Neural cell (in vitro differentiated cells): ENCODE data around the gene ACRV1. TPM values are rescaled to one million over a fixed set of nuclear protein-coding genes. Genes with fewer than 3 reads are reported as not detected.

Experiments used
- H2AFZ ChIP-seq: fragments of 200-600, 300-800 bp; sonication (generic), shearing (Covaris generic); 2 replicates; pipeline ENCODE4 v1.6.0; 2014; ENCODE audit warnings: low read depth, mild to moderate bottlenecking, antibody characterized with exemption, low read length, moderate library complexity
- H3F3A ChIP-seq: fragments of 200-600 bp; shearing (Covaris generic); 2 replicates; pipeline ENCODE4 v1.6.1; 2016; ENCODE audit warnings: mild to moderate bottlenecking, moderate library complexity, mixed read lengths, antibody characterized with exemption, low read length; ENCODE audit not compliant: insufficient read depth, poor library complexity, severe bottlenecking
- H3K27ac ChIP-seq: fragments of 200-600, 300-800 bp; sonication (generic), shearing (Covaris generic); 2 replicates; pipeline ENCODE4 v1.5.1; 2014; ENCODE audit warnings: mild to moderate bottlenecking, low read length, moderate library complexity
- H3K27me3 ChIP-seq: fragments of 300-800, 200-600 bp; sonication (generic), shearing (Covaris generic); 2 replicates; pipeline ENCODE4 v1.6.0; 2014; ENCODE audit warnings: mild to moderate bottlenecking, low read depth, low read length, moderate library complexity; ENCODE audit not compliant: insufficient read depth
- H3K36me3 ChIP-seq: fragments of 300-800, 200-600 bp; sonication (generic), shearing (Covaris generic); 2 replicates; pipeline ENCODE4 v1.5.1; 2014; ENCODE audit warnings: mild to moderate bottlenecking, antibody characterized with exemption, low read length, moderate library complexity; ENCODE audit not compliant: insufficient read depth
- H3K4me2 ChIP-seq: fragments of 300-800, 200-600 bp; sonication (generic), shearing (Covaris generic); 2 replicates; pipeline ENCODE4 v1.6.0; 2014; ENCODE audit warnings: mild to moderate bottlenecking, low read length
- H3K4me3 ChIP-seq: fragments of 300-800, 200-600 bp; sonication (generic), shearing (Covaris generic); 2 replicates; pipeline ENCODE4 v1.5.1; 2014; ENCODE audit warnings: mild to moderate bottlenecking, low read length, moderate library complexity
- H3K79me2 ChIP-seq: fragments of 200-600 bp; shearing (Covaris generic); replicated peaks from 2 replicates; pipeline ENCODE4 v1.6.0; 2014; ENCODE audit warnings: mild to moderate bottlenecking, low read length, moderate library complexity; ENCODE audit not compliant: insufficient read depth
- H3K9ac ChIP-seq: fragments of 300-800, 200-600 bp; sonication (generic), shearing (Covaris generic); 2 replicates; pipeline ENCODE4 v1.6.1; 2016; ENCODE audit warnings: mild to moderate bottlenecking, low read length, mixed read lengths
- H3K9me2 ChIP-seq: fragments of 200-600 bp; shearing (Covaris generic); 2 replicates; pipeline ENCODE4 v1.6.1; 2016; ENCODE audit warnings: mild to moderate bottlenecking, low read length, mixed read lengths; ENCODE audit not compliant: insufficient read depth
- H3K9me3 ChIP-seq: fragments of 200-600, 300-800 bp; sonication (generic), shearing (Covaris generic); 2 replicates; pipeline ENCODE4 v1.6.1; 2016; ENCODE audit warnings: mild to moderate bottlenecking, mixed run types, low read length, moderate library complexity, mixed read lengths
- H4K20me1 ChIP-seq: fragments of 200-600 bp; shearing (Covaris generic); 2 replicates; pipeline ENCODE4 v1.6.1; 2016; ENCODE audit warnings: mild to moderate bottlenecking, mixed run types; ENCODE audit not compliant: insufficient read depth
- EP300 ChIP-seq: fragments of 450-650 bp; conservative IDR thresholded peaks from 2 replicates; pipeline ENCODE4 v1.6.1; 2014; ENCODE audit warnings: antibody characterized with exemption, mild to moderate bottlenecking, moderate library complexity; ENCODE audit not compliant: poor library complexity, severe bottlenecking
- EZH2 ChIP-seq: fragments of 200-600, 300-800 bp; shearing (Covaris generic), sonication (generic); IDR thresholded peaks from 2 replicates; pipeline ENCODE4 v1.6.1; 2014; ENCODE audit warnings: antibody characterized with exemption, low read length, borderline replicate concordance, mild to moderate bottlenecking; ENCODE audit not compliant: insufficient read depth, poor library complexity, severe bottlenecking
- MXI1 ChIP-seq: fragments of 450-650 bp; conservative IDR thresholded peaks from 2 replicates; pipeline ENCODE4 v1.6.1; 2014; ENCODE audit warnings: antibody characterized with exemption, mild to moderate bottlenecking; ENCODE audit not compliant: poor library complexity, severe bottlenecking
- POLR2AphosphoS5 ChIP-seq: IDR thresholded peaks from 2 replicates; pipeline ENCODE4 v1.6.1; 2012
- RAD21 ChIP-seq: fragments of 450-650 bp; conservative IDR thresholded peaks from 2 replicates; pipeline ENCODE4 v1.6.1; 2014; ENCODE audit warnings: antibody characterized with exemption, mild to moderate bottlenecking, moderate library complexity
- SMC3 ChIP-seq: fragments of 450-650 bp; conservative IDR thresholded peaks from 2 replicates; pipeline ENCODE4 v1.6.1; 2014; ENCODE audit warnings: antibody characterized with exemption, mild to moderate bottlenecking, moderate library complexity; ENCODE audit not compliant: poor library complexity
- TAF1 ChIP-seq: IDR thresholded peaks from 2 replicates; pipeline ENCODE4 v1.6.1; 2012; ENCODE audit warnings: low read depth
- polyA plus RNA-seq: library from polyadenylated mRNA; depleted of rRNA; stranded (reverse); fragments of >200 nt; gene quantifications from 2 replicates; pipeline ENCODE4 v1.2.3, GENCODE V29; 2014
- TF ChIP-seq, protein P1 (sequence below): fragments of 450-650 bp; IDR thresholded peaks from 2 replicates; pipeline ENCODE4 v1.5.1; 2014; ENCODE audit warnings: antibody characterized with exemption, mild to moderate bottlenecking, moderate library complexity; ENCODE audit not compliant: poor library complexity, severe bottlenecking
- TF ChIP-seq, protein P2 (sequence below): IDR thresholded peaks from 2 replicates; pipeline ENCODE4 v1.6.1; 2012; ENCODE audit warnings: borderline replicate concordance

Gene ACRV1
- polyA plus RNA-seq, 1 donor from 2014 or later, result 0.52 TPM

DNA sequence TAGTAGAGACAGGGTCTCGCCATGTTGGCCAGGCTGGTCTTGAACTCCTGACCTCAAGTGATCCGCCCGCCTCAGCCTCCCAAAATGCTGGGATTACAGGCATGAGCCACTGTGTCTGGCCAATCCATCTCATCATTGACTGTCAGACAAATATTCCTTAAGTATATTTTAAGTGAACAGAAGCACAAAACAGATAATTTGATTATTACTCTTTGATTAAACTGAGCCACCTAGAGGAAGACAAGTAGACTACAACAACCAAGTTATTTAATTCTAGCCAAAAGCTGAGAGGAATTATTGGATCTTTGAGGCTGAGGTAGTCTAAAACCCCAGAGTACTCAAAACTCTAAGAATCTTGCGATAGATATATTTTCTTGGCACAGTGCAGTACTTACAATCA lies 1.2 kb downstream of the ACRV1 start:
- Histone ChIP-seq H2AFZ (no peak overlapping the region), H3K9ac (no peak overlapping the region), H3K27me3 (no peaks in the 10 kb centered on the region), H4K20me1 (no peaks in the 10 kb centered on the region), H3K9me2 (no peaks in the 10 kb centered on the region), H3K79me2 (no peaks in the 10 kb centered on the region), H3K4me2 (no peak overlapping the region), H3K9me3 (no peaks in the 10 kb centered on the region), H3K4me3 (no peak overlapping the region), H3K36me3 (no peaks in the 10 kb centered on the region), H3F3A (no peaks in the 10 kb centered on the region), H3K27ac (no peak overlapping the region)
- TF ChIP-seq, protein P1, sequence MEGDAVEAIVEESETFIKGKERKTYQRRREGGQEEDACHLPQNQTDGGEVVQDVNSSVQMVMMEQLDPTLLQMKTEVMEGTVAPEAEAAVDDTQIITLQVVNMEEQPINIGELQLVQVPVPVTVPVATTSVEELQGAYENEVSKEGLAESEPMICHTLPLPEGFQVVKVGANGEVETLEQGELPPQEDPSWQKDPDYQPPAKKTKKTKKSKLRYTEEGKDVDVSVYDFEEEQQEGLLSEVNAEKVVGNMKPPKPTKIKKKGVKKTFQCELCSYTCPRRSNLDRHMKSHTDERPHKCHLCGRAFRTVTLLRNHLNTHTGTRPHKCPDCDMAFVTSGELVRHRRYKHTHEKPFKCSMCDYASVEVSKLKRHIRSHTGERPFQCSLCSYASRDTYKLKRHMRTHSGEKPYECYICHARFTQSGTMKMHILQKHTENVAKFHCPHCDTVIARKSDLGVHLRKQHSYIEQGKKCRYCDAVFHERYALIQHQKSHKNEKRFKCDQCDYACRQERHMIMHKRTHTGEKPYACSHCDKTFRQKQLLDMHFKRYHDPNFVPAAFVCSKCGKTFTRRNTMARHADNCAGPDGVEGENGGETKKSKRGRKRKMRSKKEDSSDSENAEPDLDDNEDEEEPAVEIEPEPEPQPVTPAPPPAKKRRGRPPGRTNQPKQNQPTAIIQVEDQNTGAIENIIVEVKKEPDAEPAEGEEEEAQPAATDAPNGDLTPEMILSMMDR, result no peak
- TF ChIP-seq EZH2 (no peak), SMC3 (no peak), EP300 (no peak), RAD21 (no peak), POLR2AphosphoS5 (no peak), TAF1 (no peak), MXI1 (no peak)
- TF ChIP-seq, protein P2, sequence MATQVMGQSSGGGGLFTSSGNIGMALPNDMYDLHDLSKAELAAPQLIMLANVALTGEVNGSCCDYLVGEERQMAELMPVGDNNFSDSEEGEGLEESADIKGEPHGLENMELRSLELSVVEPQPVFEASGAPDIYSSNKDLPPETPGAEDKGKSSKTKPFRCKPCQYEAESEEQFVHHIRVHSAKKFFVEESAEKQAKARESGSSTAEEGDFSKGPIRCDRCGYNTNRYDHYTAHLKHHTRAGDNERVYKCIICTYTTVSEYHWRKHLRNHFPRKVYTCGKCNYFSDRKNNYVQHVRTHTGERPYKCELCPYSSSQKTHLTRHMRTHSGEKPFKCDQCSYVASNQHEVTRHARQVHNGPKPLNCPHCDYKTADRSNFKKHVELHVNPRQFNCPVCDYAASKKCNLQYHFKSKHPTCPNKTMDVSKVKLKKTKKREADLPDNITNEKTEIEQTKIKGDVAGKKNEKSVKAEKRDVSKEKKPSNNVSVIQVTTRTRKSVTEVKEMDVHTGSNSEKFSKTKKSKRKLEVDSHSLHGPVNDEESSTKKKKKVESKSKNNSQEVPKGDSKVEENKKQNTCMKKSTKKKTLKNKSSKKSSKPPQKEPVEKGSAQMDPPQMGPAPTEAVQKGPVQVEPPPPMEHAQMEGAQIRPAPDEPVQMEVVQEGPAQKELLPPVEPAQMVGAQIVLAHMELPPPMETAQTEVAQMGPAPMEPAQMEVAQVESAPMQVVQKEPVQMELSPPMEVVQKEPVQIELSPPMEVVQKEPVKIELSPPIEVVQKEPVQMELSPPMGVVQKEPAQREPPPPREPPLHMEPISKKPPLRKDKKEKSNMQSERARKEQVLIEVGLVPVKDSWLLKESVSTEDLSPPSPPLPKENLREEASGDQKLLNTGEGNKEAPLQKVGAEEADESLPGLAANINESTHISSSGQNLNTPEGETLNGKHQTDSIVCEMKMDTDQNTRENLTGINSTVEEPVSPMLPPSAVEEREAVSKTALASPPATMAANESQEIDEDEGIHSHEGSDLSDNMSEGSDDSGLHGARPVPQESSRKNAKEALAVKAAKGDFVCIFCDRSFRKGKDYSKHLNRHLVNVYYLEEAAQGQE, result no peak

GRCh38 chr11:125675196-125675595 lies 5.5 kb downstream of the ACRV1 start:
- no peaks in the 10 kb centered on the region for H3F3A ChIP-seq
- H3K9ac ChIP-seq, result no peak overlapping the region
- no peak overlapping the region for H2AFZ ChIP-seq
- H3K9me3 ChIP-seq, result no peaks in the 10 kb centered on the region
- no peak for TF ChIP-seq EP300
- TF ChIP-seq, protein P2, result no peak
- no peak for TF ChIP-seq SMC3
- TF ChIP-seq MXI1, result no peak
- TF ChIP-seq POLR2AphosphoS5, result no peak
- TF ChIP-seq, protein P1, result no peak
- TF ChIP-seq RAD21, result no peak
- no peak for TF ChIP-seq TAF1
- TF ChIP-seq EZH2, result no peak
- H3K4me3 ChIP-seq, result no peak overlapping the region
- no peaks in the 10 kb centered on the region for H3K36me3 ChIP-seq
- H4K20me1 ChIP-seq, result no peaks in the 10 kb centered on the region
- H3K27ac ChIP-seq, result no peak overlapping the region
- H3K27me3 ChIP-seq, result no peaks in the 10 kb centered on the region
- H3K79me2 ChIP-seq, result no peaks in the 10 kb centered on the region
- H3K4me2 ChIP-seq, result no peak overlapping the region
- H3K9me2 ChIP-seq, result no peaks in the 10 kb centered on the region
